Ishikawa (cell line): ENCODE data around the gene VLDLR.

Experiments
- CEBPB ChIP-seq: IDR thresholded peaks from 2 replicates; pipeline ENCODE4 v1.6.1; 2012
- EP300 ChIP-seq: IDR thresholded peaks from 2 replicates; pipeline ENCODE4 v1.6.1; 2012; ENCODE audit warnings: borderline replicate concordance
- FOXM1 ChIP-seq: IDR thresholded peaks from 2 replicates; pipeline ENCODE4 v1.6.1; 2012; ENCODE audit warnings: low read depth, borderline replicate concordance
- NFIC ChIP-seq: IDR thresholded peaks from 2 replicates; pipeline ENCODE4 v1.6.1; 2012
- RAD21 ChIP-seq: IDR thresholded peaks from 2 replicates; pipeline ENCODE4 v1.6.1; 2012; ENCODE audit warnings: low read depth
- TAF1 ChIP-seq: IDR thresholded peaks from 2 replicates; pipeline ENCODE4 v1.6.1; 2012; ENCODE audit warnings: low read depth, mild to moderate bottlenecking
- TCF12 ChIP-seq: IDR thresholded peaks from 2 replicates; pipeline ENCODE4 v1.6.1; 2012; ENCODE audit warnings: low read depth
- TEAD4 ChIP-seq: IDR thresholded peaks from 2 replicates; pipeline ENCODE4 v1.6.1; 2012
- TF ChIP-seq, protein P1 (sequence below): IDR thresholded peaks from 2 replicates; pipeline ENCODE4 v1.6.1; 2012; ENCODE audit warnings: low read depth, mild to moderate bottlenecking
- TF ChIP-seq, protein P2 (sequence below): IDR thresholded peaks from 2 replicates; pipeline ENCODE4 v1.6.1; 2012

DNA sequence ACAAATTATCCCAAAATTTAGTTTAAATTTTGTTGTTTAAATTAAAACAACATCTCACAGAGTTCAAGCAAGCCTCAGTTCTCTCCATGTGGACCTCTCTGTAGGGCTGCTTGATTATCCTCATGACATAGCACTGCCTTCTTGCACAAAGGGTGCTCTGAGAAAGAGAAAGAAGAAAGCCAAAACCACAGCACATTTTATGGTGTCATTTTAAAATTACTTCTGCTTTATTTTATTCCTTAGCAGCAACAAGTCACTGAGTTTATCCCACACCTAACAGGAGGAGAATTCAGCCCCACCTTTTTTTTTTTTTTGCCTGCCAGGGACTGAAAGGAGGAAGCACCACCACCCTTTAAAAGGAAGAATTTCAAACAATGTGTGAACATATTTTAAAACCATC is 82.9 kb downstream of the VLDLR start:
- TF ChIP-seq EP300 (no peak), CEBPB (no peak), RAD21 (no peak), TAF1 (no peak), FOXM1 (no peak), NFIC (no peak), TEAD4 (no peak), TCF12 (no peak)
- TF ChIP-seq, protein P1, sequence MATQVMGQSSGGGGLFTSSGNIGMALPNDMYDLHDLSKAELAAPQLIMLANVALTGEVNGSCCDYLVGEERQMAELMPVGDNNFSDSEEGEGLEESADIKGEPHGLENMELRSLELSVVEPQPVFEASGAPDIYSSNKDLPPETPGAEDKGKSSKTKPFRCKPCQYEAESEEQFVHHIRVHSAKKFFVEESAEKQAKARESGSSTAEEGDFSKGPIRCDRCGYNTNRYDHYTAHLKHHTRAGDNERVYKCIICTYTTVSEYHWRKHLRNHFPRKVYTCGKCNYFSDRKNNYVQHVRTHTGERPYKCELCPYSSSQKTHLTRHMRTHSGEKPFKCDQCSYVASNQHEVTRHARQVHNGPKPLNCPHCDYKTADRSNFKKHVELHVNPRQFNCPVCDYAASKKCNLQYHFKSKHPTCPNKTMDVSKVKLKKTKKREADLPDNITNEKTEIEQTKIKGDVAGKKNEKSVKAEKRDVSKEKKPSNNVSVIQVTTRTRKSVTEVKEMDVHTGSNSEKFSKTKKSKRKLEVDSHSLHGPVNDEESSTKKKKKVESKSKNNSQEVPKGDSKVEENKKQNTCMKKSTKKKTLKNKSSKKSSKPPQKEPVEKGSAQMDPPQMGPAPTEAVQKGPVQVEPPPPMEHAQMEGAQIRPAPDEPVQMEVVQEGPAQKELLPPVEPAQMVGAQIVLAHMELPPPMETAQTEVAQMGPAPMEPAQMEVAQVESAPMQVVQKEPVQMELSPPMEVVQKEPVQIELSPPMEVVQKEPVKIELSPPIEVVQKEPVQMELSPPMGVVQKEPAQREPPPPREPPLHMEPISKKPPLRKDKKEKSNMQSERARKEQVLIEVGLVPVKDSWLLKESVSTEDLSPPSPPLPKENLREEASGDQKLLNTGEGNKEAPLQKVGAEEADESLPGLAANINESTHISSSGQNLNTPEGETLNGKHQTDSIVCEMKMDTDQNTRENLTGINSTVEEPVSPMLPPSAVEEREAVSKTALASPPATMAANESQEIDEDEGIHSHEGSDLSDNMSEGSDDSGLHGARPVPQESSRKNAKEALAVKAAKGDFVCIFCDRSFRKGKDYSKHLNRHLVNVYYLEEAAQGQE: no peak
- TF ChIP-seq, protein P2, sequence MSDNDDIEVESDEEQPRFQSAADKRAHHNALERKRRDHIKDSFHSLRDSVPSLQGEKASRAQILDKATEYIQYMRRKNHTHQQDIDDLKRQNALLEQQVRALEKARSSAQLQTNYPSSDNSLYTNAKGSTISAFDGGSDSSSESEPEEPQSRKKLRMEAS: no peak
